Ishikawa (cell line): ENCODE data around the gene GATAD2A.

Source experiments
- CEBPB ChIP-seq: IDR thresholded peaks from 2 replicates; pipeline ENCODE4 v1.6.1; 2012
- CREB1 ChIP-seq: IDR thresholded peaks from 2 replicates; pipeline ENCODE4 v1.6.1; 2012; ENCODE audit warnings: low read depth
- EGR1 ChIP-seq: IDR thresholded peaks from 2 replicates; pipeline ENCODE4 v1.6.1; 2012
- EP300 ChIP-seq: IDR thresholded peaks from 2 replicates; pipeline ENCODE4 v1.6.1; 2012; ENCODE audit warnings: borderline replicate concordance
- FOXM1 ChIP-seq: IDR thresholded peaks from 2 replicates; pipeline ENCODE4 v1.6.1; 2012; ENCODE audit warnings: low read depth, borderline replicate concordance
- MAX ChIP-seq: IDR thresholded peaks from 2 replicates; pipeline ENCODE4 v1.6.1; 2012
- NFIC ChIP-seq: IDR thresholded peaks from 2 replicates; pipeline ENCODE4 v1.6.1; 2012
- RAD21 ChIP-seq: IDR thresholded peaks from 2 replicates; pipeline ENCODE4 v1.6.1; 2012; ENCODE audit warnings: low read depth
- REST ChIP-seq: IDR thresholded peaks from 2 replicates; pipeline ENCODE4 v1.6.1; 2012; ENCODE audit warnings: low read depth, mild to moderate bottlenecking
- TAF1 ChIP-seq: IDR thresholded peaks from 2 replicates; pipeline ENCODE4 v1.6.1; 2012; ENCODE audit warnings: low read depth, mild to moderate bottlenecking
- TCF12 ChIP-seq: IDR thresholded peaks from 2 replicates; pipeline ENCODE4 v1.6.1; 2012; ENCODE audit warnings: low read depth
- TEAD4 ChIP-seq: IDR thresholded peaks from 2 replicates; pipeline ENCODE4 v1.6.1; 2012
- USF1 ChIP-seq: IDR thresholded peaks from 2 replicates; pipeline ENCODE4 v1.6.1; 2012
- YY1 ChIP-seq: IDR thresholded peaks from 2 replicates; pipeline ENCODE4 v1.6.1; 2012; ENCODE audit warnings: low read depth
- ZBTB7A ChIP-seq: IDR thresholded peaks from 2 replicates; pipeline ENCODE4 v1.6.1; 2012; ENCODE audit warnings: low read depth

The GATAD2A gene

GRCh38 chr19:19471682-19472081, 66.2 kb downstream of the GATAD2A start:
- TF ChIP-seq TEAD4 (no peak), MAX (no peak), CEBPB (no peak), CREB1 (no peak), FOXM1 (no peak), NFIC (no peak), ZBTB7A (no peak), EP300 (no peak), USF1 (no peak), TAF1 (no peak), RAD21 (no peak), TCF12 (no peak), REST (no peak), YY1 (no peak), EGR1 (no peak)

GRCh38 chr19:19475015-19475765, 69.7 kb downstream of the GATAD2A start:
- TF ChIP-seq REST = no peak
- no peak for TF ChIP-seq CEBPB
- no peak for TF ChIP-seq EGR1
- no peak for TF ChIP-seq MAX
- TF ChIP-seq RAD21 = no peak
- TF ChIP-seq TEAD4 = no peak
- TF ChIP-seq TCF12 = no peak
- TF ChIP-seq TAF1 = no peak
- no peak for TF ChIP-seq NFIC
- no peak for TF ChIP-seq FOXM1
- no peak for TF ChIP-seq EP300
- TF ChIP-seq ZBTB7A = no peak
- TF ChIP-seq CREB1 = no peak
- TF ChIP-seq YY1 = no peak
- no peak for TF ChIP-seq USF1

GRCh38 chr19:19475849-19476828, 70.7 kb downstream of the GATAD2A start:
- TF ChIP-seq TCF12 = no peak
- no peak for TF ChIP-seq NFIC
- TF ChIP-seq CREB1 = no peak
- TF ChIP-seq REST = no peak
- TF ChIP-seq FOXM1 = no peak
- peak; percentile 34 for TF ChIP-seq RAD21
- TF ChIP-seq MAX = no peak
- TF ChIP-seq TEAD4 = no peak
